Stimulated activated CD4-positive, alpha-beta T cell treated with anti-CD3 and anti-CD28 coated beads, Interleukin-4, amount 100 ng/mL, for 1 hour (primary cell): ENCODE data around the gene NMNAT3.

ENCODE experiments used
- DNase-seq: peaks from one replicate; pipeline ENCODE4 v3.0.0-alpha.2; 2020

The NMNAT3 gene

GRCh38 chr3:139677388-139678155, at the start of gene NMNAT3:
Gene NMNAT3 (minus strand): TSS chr3:139677972. CDS start chr3:139627724, 50,248 bp downstream.
- peak; percentile 87 for DNase-seq

- DNase-seq = no peak
These were observed 43.6 kb upstream of the NMNAT3 start for GRCh38 chr3:139721370-139721769.

GRCh38 chr3:139718415-139718814, 40.6 kb upstream of the NMNAT3 start:
- DNase-seq = no peak

- DNase-seq = no peak
These were observed 39.2 kb upstream of the NMNAT3 start for GRCh38 chr3:139716908-139717485.

GRCh38 chr3:139715743-139716360, 38.1 kb upstream of the NMNAT3 start:
- DNase-seq = no peak

- DNase-seq = no peak
These were observed 37.4 kb upstream of the NMNAT3 start for GRCh38 chr3:139715166-139715565.

- DNase-seq = no peak
These were observed 32.4 kb upstream of the NMNAT3 start for GRCh38 chr3:139710212-139710611.

GRCh38 chr3:139705631-139706030, 27.9 kb upstream of the NMNAT3 start:
- no peak for DNase-seq

- no peak for DNase-seq
These were observed 18.5 kb upstream of the NMNAT3 start for GRCh38 chr3:139696314-139696604.

GRCh38 chr3:139695426-139696313, 17.9 kb upstream of the NMNAT3 start:
- DNase-seq = no peak

- no peak for DNase-seq
These were observed 17.2 kb upstream of the NMNAT3 start for GRCh38 chr3:139695007-139695406.

GRCh38 chr3:139694542-139694941, 16.8 kb upstream of the NMNAT3 start:
- no peak for DNase-seq

GRCh38 chr3:139691619-139692018, 13.8 kb upstream of the NMNAT3 start:
- DNase-seq = no peak

- no peak for DNase-seq
These were observed 12.0 kb upstream of the NMNAT3 start for GRCh38 chr3:139689708-139690228.

GRCh38 chr3:139689122-139689521, 11.3 kb upstream of the NMNAT3 start:
- no peak for DNase-seq

GRCh38 chr3:139687431-139687830, 9.7 kb upstream of the NMNAT3 start:
- no peak for DNase-seq

- no peak for DNase-seq
These were observed 8.9 kb upstream of the NMNAT3 start for GRCh38 chr3:139686624-139687023.

GRCh38 chr3:139686206-139686605, 8.4 kb upstream of the NMNAT3 start:
- DNase-seq = no peak

- DNase-seq = no peak
These were observed 1.5 kb upstream of the NMNAT3 start for GRCh38 chr3:139679220-139679775.

- DNase-seq = no peak
These were observed 962 bp downstream of the NMNAT3 start for GRCh38 chr3:139676632-139677387.

GRCh38 chr3:139676108-139676507, 1.7 kb downstream of the NMNAT3 start:
- no peak for DNase-seq

- DNase-seq = no peak
These were observed 2.4 kb downstream of the NMNAT3 start for GRCh38 chr3:139675327-139675726.
